BLaER1 treated with 17β-estradiol and CSF1 and Interleukin-3, amounts not matched to agents 10 nM and 100 nM (cell line): ENCODE results near the gene SSUH2.

Experiments
- H3K27ac ChIP-seq, 11 experiments: shearing (Covaris generic); formaldehyde crosslinking; 2 replicates each; pipeline ENCODE4 v1.8.1; 2022
- H3K27me3 ChIP-seq, 11 experiments: shearing (Covaris generic); formaldehyde crosslinking; 2 replicates each; pipeline ENCODE4 v1.8.1; 2022
- H3K36me3 ChIP-seq, 11 experiments: shearing (Covaris generic); formaldehyde crosslinking; 2 replicates each; pipeline ENCODE4 v1.8.1; 2022
- H3K4me1 ChIP-seq, 10 experiments: shearing (Covaris generic); formaldehyde crosslinking; 2 replicates each; pipeline ENCODE4 v1.8.1; 2022
- H3K4me2 ChIP-seq, 11 experiments: shearing (Covaris generic); formaldehyde crosslinking; 2 replicates each; pipeline ENCODE4 v1.8.1; 2022
- H3K4me3 ChIP-seq, 10 experiments: shearing (Covaris generic); formaldehyde crosslinking; 2 replicates each; pipeline ENCODE4 v1.8.1; 2022
- H3K9ac ChIP-seq, 11 experiments: shearing (Covaris generic); formaldehyde crosslinking; 2 replicates each; pipeline ENCODE4 v1.8.1; 2022
- H3K9me3 ChIP-seq, 11 experiments: shearing (Covaris generic); formaldehyde crosslinking; replicated peaks in 1 of 11; 2 replicates each; pipeline ENCODE4 v1.8.1; 2022
- H4K20me1 ChIP-seq, 11 experiments: shearing (Covaris generic); formaldehyde crosslinking; 2 replicates each; pipeline ENCODE4 v1.8.1; 2022
- Cebpa-rat ChIP-seq, 11 experiments: shearing (Covaris generic); IDR thresholded peaks; 2 replicates each; pipeline ENCODE4 v1.8.1; 2022

The SSUH2 gene

DNA sequence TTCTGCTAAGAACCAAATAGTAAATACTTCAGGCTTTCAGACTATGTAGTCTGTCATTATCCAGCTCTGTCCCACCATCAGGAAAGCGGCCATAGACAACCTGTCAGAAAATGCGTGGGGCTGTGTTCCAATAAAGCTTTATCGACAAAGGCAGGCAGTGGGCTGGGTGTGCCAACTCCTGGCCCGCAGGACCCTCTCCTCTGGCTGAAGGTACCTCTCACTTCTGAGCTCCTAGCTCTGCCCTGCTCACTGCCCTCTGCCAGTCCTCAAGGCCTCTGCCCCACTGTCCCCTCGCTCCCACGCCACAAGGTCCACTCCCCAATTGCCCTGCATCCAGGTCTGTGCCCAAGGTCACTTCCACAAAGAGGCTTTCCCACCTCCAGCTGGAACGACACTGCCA, 20.0 kb downstream of the SSUH2 start:
- no peaks in the 10 kb centered on the region for H3K27me3 ChIP-seq
- H3K9ac ChIP-seq = no peak overlapping the region
- no peaks in the 10 kb centered on the region for H4K20me1 ChIP-seq
- H3K27ac ChIP-seq = no peak overlapping the region
- TF ChIP-seq Cebpa-rat (IDR thresholded peaks at IDR 0.05) = no peak
- H3K4me2 ChIP-seq = no peak overlapping the region
- H3K9me3 ChIP-seq = peaks cover 0 to 8% (median 5%) of the 10 kb centered on the region in 11 experiments; a peak in 5 of 22 replicates
- H3K4me3 ChIP-seq = no peak overlapping the region
- peaks cover 29 to 56% (median 37%) of the 10 kb centered on the region in 10 experiments for H3K4me1 ChIP-seq
- H3K36me3 ChIP-seq = no peaks in the 10 kb centered on the region

DNA sequence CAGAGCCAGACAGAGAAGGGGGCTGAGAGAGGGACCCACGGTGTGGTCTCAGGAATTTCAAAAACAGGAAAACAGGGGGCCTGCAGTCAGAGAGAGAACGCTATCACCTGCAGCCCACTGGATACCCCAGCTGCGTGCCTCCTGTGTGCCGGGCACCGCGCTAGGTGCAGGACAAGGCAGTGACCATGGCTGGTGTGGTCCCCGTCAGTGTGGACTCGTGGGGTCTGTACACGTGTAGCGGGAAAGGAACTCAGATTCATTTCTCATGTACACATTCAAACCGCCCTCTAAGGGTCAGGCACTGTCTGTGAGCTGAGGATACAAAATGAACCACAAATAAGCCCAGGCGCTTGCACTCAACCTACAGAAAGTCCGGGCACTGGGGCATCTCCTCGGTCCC, 20.9 kb downstream of the SSUH2 start:
- Histone ChIP-seq H3K36me3 (no peaks in the 10 kb centered on the region), H3K4me3 (no peak overlapping the region; a peak in 1 of 20 replicates), H4K20me1 (no peaks in the 10 kb centered on the region), H3K27me3 (no peaks in the 10 kb centered on the region), H3K9me3 (peaks cover 0 to 16% (median 13%) of the 10 kb centered on the region in 11 experiments; a peak in 12 of 22 replicates), H3K4me1 (peaks cover 20 to 56% (median 35%) of the 10 kb centered on the region in 10 experiments), H3K9ac (peak overlapping the region in 4 of 11 experiments; percentile 29 to 64 (median 58); a peak in 4 of 22 replicates), H3K4me2 (peak overlapping the region; percentile 56 to 92 (median 80)), H3K27ac (peak overlapping the region in 5 of 11 experiments; percentile 29 to 60 (median 33); a peak in 5 of 22 replicates)
- no peak for TF ChIP-seq Cebpa-rat (IDR thresholded peaks at IDR 0.05)

DNA sequence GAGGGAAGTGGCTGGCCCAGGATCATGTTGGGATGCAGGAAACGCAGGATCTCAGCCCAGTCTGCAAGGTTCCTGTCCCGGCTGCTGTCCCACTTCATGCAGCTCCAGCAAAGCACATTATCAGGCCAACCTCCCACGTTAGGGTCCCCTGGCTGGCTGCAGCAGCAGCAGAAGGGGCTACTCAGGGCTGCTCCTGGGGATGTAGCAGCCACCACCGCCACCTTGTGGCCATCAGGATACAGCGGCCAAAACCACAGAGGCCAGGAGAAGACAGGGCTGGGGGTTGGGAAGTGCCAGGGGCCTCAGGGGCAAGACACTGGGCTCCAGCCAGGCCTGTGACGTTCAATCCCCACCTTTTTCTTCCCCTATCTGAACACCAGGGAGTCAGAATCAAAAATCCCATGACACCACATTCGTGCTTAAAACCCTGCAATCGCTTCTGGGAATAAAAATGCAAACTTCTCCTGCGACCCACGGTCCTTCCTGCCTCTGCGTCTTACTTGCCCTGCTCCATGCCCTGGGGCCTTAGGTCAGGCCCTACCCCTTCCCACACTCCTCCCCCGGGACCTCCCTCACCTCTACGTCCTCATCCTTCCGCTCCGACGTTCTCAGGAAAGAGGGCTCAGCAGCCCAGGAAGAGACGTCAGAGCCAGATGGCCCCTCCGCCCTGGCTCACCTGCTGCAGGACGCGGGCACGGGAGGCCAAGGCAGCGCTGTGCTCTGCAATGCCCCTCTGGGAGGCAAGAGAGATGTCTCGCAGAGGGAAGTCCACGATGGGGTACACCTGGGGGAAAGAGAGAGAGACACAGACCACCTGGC, 21.5 kb downstream of the SSUH2 start:
- no peak for TF ChIP-seq Cebpa-rat (IDR thresholded peaks at IDR 0.05)
- peak overlapping the region; percentile 56 to 92 (median 80) for H3K4me2 ChIP-seq
- H3K36me3 ChIP-seq = no peaks in the 10 kb centered on the region
- peaks cover 0 to 23% (median 17%) of the 10 kb centered on the region in 11 experiments; a peak in 14 of 22 replicates for H3K9me3 ChIP-seq
- H3K27ac ChIP-seq = peak overlapping the region in 10 of 11 experiments; percentile 9 to 63 (median 44); a peak in 16 of 22 replicates
- peaks cover 16 to 56% (median 33%) of the 10 kb centered on the region in 10 experiments for H3K4me1 ChIP-seq
- H3K4me3 ChIP-seq = peak overlapping the region in 4 of 10 experiments; percentile 23 to 37 (median 32); a peak in 6 of 20 replicates
- H3K27me3 ChIP-seq = no peaks in the 10 kb centered on the region
- peak overlapping the region; percentile 6 to 65 (median 57); a peak in 19 of 22 replicates for H3K9ac ChIP-seq
- H4K20me1 ChIP-seq = no peaks in the 10 kb centered on the region

- H3K27me3 ChIP-seq = no peaks in the 10 kb centered on the region
- no peak overlapping the region for H3K27ac ChIP-seq
- H3K4me1 ChIP-seq = peaks cover 9 to 49% (median 25%) of the 10 kb centered on the region in 10 experiments
- no peak overlapping the region for H3K4me3 ChIP-seq
- no peak overlapping the region; a peak in 1 of 22 replicates for H3K9ac ChIP-seq
- H3K9me3 ChIP-seq = peaks cover 0 to 27% (median 17%) of the 10 kb centered on the region in 11 experiments; a peak in 15 of 22 replicates
- H3K36me3 ChIP-seq = no peaks in the 10 kb centered on the region
- peak overlapping the region in 6 of 11 experiments; percentile 56 to 81 (median 80); a peak in 7 of 22 replicates for H3K4me2 ChIP-seq
- TF ChIP-seq Cebpa-rat (IDR thresholded peaks at IDR 0.05) = no peak
- H4K20me1 ChIP-seq = no peaks in the 10 kb centered on the region
These were observed 22.7 kb downstream of the SSUH2 start for GRCh38 chr3:8621872-8622271.

- no peak for TF ChIP-seq Cebpa-rat (IDR thresholded peaks at IDR 0.05)
- Histone ChIP-seq H3K4me3 (no peak overlapping the region), H3K27me3 (no peaks in the 10 kb centered on the region), H3K27ac (no peak overlapping the region), H4K20me1 (no peaks in the 10 kb centered on the region), H3K36me3 (no peaks in the 10 kb centered on the region), H3K4me1 (peaks cover 5 to 44% (median 22%) of the 10 kb centered on the region in 10 experiments), H3K9ac (no peak overlapping the region), H3K4me2 (0 out of 22 replicates have a peak overlapping the region, but pooled peaks of 1 of the 11 experiments have one; percentile 0), H3K9me3 (peaks cover 0 to 27% (median 17%) of the 10 kb centered on the region in 11 experiments; a peak in 15 of 22 replicates)
These were observed 23.5 kb downstream of the SSUH2 start for GRCh38 chr3:8621141-8621540.

- Histone ChIP-seq H4K20me1 (no peaks in the 10 kb centered on the region), H3K9ac (no peak overlapping the region), H3K27ac (no peak overlapping the region), H3K9me3 (peaks cover 0 to 27% (median 17%) of the 10 kb centered on the region in 11 experiments; a peak in 15 of 22 replicates), H3K36me3 (no peaks in the 10 kb centered on the region), H3K4me1 (peaks cover 5 to 35% (median 21%) of the 10 kb centered on the region in 10 experiments), H3K4me3 (no peak overlapping the region), H3K27me3 (no peaks in the 10 kb centered on the region), H3K4me2 (no peak overlapping the region)
- TF ChIP-seq Cebpa-rat (IDR thresholded peaks at IDR 0.05) = no peak
These were observed 25.1 kb downstream of the SSUH2 start for GRCh38 chr3:8619548-8619947.

DNA sequence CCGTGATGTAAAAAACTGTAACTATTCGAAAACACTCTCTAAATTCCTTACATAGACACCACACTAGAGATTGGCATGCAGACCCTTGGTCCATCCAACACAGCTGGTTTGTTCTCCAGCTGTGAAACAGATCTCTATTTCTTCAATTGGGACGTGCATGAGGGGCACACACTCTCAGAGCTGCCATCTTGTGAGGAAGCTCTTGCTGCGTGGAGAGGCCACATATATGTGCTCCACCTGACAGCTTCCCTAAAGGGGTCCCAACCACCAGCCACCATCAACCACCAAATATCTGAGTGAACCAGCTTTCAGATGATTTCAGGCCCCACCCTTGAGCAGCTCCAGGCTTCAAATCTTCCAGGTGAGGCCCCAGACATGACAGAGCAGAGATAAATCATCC, 25.6 kb downstream of the SSUH2 start:
- H3K9ac ChIP-seq = no peak overlapping the region
- H3K4me3 ChIP-seq = no peak overlapping the region
- H4K20me1 ChIP-seq = no peaks in the 10 kb centered on the region
- H3K27me3 ChIP-seq = no peaks in the 10 kb centered on the region
- H3K36me3 ChIP-seq = no peaks in the 10 kb centered on the region
- H3K9me3 ChIP-seq = peaks cover 0 to 27% (median 17%) of the 10 kb centered on the region in 11 experiments; a peak in 15 of 22 replicates
- peaks cover 5 to 32% (median 20%) of the 10 kb centered on the region in 10 experiments for H3K4me1 ChIP-seq
- no peak for TF ChIP-seq Cebpa-rat (IDR thresholded peaks at IDR 0.05)
- no peak overlapping the region for H3K27ac ChIP-seq
- no peak overlapping the region for H3K4me2 ChIP-seq

DNA sequence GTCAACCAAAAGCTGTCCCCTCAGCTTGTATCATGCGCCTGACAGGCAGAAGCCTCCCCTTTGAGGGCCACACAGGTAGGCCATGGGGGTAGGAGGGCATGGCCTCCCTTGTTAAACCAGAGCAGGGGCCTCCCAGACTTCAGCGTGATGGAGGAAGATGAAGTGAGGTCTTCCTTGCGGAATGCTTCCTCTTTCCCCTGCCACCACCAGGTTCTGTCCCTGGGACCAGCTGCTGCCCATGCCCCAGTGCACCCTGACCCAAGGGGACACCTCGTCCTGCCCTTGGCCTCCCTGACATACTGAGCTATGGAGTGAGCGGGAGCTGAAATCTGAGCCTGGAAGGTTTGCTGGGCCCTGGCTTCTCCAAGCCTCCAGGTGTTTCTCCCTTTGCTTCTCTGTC, 26.7 kb downstream of the SSUH2 start:
- H3K9me3 ChIP-seq = peaks cover 0 to 27% (median 17%) of the 10 kb centered on the region in 11 experiments; a peak in 15 of 22 replicates
- no peak overlapping the region for H3K27ac ChIP-seq
- no peak for TF ChIP-seq Cebpa-rat (IDR thresholded peaks at IDR 0.05)
- H3K9ac ChIP-seq = no peak overlapping the region
- no peaks in the 10 kb centered on the region for H4K20me1 ChIP-seq
- H3K36me3 ChIP-seq = no peaks in the 10 kb centered on the region
- H3K27me3 ChIP-seq = no peaks in the 10 kb centered on the region
- no peak overlapping the region for H3K4me3 ChIP-seq
- peaks cover 0 to 21% (median 10%) of the 10 kb centered on the region in 10 experiments; a peak in 17 of 20 replicates for H3K4me1 ChIP-seq
- no peak overlapping the region for H3K4me2 ChIP-seq

DNA sequence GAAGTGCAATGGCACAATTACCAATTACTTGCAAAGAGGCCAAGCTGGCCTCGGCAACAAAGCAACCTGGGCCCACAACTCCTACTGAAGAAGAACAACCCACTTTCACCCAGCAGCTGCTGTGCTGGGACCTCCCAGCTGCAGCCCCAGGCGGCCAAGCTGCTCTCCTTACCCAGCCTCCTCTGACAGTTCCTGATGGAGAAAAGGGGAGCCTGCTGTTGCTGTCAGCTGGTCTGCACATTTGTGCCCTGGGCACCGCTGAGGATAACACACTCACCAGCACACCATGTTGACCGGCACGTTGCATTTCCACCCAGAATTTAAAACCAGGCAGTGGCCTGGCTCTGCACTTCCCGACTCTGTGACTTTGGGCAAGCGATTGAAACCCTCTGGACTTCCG, 33.6 kb downstream of the SSUH2 start:
- H3K4me2 ChIP-seq = no peak overlapping the region
- H3K9me3 ChIP-seq = no peaks in the 10 kb centered on the region; a peak in 1 of 22 replicates
- no peaks in the 10 kb centered on the region for H3K27me3 ChIP-seq
- no peak overlapping the region for H3K4me3 ChIP-seq
- no peak overlapping the region for H3K9ac ChIP-seq
- no peaks in the 10 kb centered on the region for H4K20me1 ChIP-seq
- H3K36me3 ChIP-seq = no peaks in the 10 kb centered on the region
- H3K4me1 ChIP-seq = peaks cover 0 to 8% (median 0%) of the 10 kb centered on the region in 10 experiments; a peak in 2 of 20 replicates
- TF ChIP-seq Cebpa-rat (IDR thresholded peaks at IDR 0.05) = no peak
- H3K27ac ChIP-seq = no peak overlapping the region
